ENCODE results near the gene SCAPER.

Gene SCAPER

GRCh38 chr15:76391309-76391708, 513.8 kb downstream of the SCAPER start:
- no peak overlapping the region for H3K27ac ChIP-seq (replicated peaks)
- H3K4me3 ChIP-seq (replicated peaks; ENCODE audit: insufficient read depth, low read length): no peak overlapping the region
- no peak for DNase-seq (ENCODE audit: low read depth in 1 of 2, low spot score in 1 of 2)
- TF ChIP-seq POLR2AphosphoS5 (IDR thresholded peaks at IDR 0.05; ENCODE audit: low read depth) (no peak), REST (IDR thresholded peaks at IDR 0.05; ENCODE audit: insufficient replicate concordance, low read depth) (no peak)
- H3K27me3 ChIP-seq (ENCODE audit: insufficient read depth, poor library complexity, severe bottlenecking): no peaks in the 10 kb centered on the region

- no peak overlapping the region for H3K27ac ChIP-seq (replicated peaks)
- no peaks in the 10 kb centered on the region for H3K27me3 ChIP-seq (ENCODE audit: insufficient read depth, poor library complexity, severe bottlenecking)
- DNase-seq (ENCODE audit: low read depth in 1 of 2, low spot score in 1 of 2): no peak
- no peak overlapping the region for H3K4me3 ChIP-seq (replicated peaks; ENCODE audit: insufficient read depth, low read length)
- TF ChIP-seq SPI1 (IDR thresholded peaks at IDR 0.05; ENCODE audit: borderline replicate concordance, low read depth): no peak
- TF ChIP-seq POLR2AphosphoS5 (IDR thresholded peaks at IDR 0.05; ENCODE audit: low read depth): no peak
- no peak for TF ChIP-seq CTCF (IDR thresholded peaks at IDR 0.05; ENCODE audit: insufficient read depth, low read length)
- TF ChIP-seq REST (IDR thresholded peaks at IDR 0.05; ENCODE audit: insufficient replicate concordance, low read depth): no peak
- TF ChIP-seq GABPA (IDR thresholded peaks at IDR 0.05; ENCODE audit: low read depth): no peak
Observed at GRCh38 chr15:76390571-76390970, 514.6 kb downstream of the SCAPER start.

- no peak for TF ChIP-seq SPI1 (IDR thresholded peaks at IDR 0.05; ENCODE audit: borderline replicate concordance, low read depth)
- no peak overlapping the region for H3K4me3 ChIP-seq (replicated peaks; ENCODE audit: insufficient read depth, low read length)
- DNase-seq (ENCODE audit: low read depth in 1 of 2, low spot score in 1 of 2): no peak
- H3K27me3 ChIP-seq (ENCODE audit: insufficient read depth, poor library complexity, severe bottlenecking): no peaks in the 10 kb centered on the region
- H3K27ac ChIP-seq (replicated peaks): no peak overlapping the region
Observed at GRCh38 chr15:76386926-76387325, 518.2 kb downstream of the SCAPER start.

- TF ChIP-seq POLR2AphosphoS5 (IDR thresholded peaks at IDR 0.05; ENCODE audit: low read depth) (no peak), REST (IDR thresholded peaks at IDR 0.05; ENCODE audit: insufficient replicate concordance, low read depth) (no peak), SPI1 (IDR thresholded peaks at IDR 0.05; ENCODE audit: borderline replicate concordance, low read depth) (no peak), CTCF (IDR thresholded peaks at IDR 0.05; ENCODE audit: insufficient read depth, low read length) (no peak), GABPA (IDR thresholded peaks at IDR 0.05; ENCODE audit: low read depth) (no peak)
- no peak for DNase-seq (ENCODE audit: low read depth in 1 of 2, low spot score in 1 of 2)
- Histone ChIP-seq H3K4me3 (replicated peaks; ENCODE audit: insufficient read depth, low read length) (no peak overlapping the region), H3K27ac (replicated peaks) (no peak overlapping the region), H3K27me3 (ENCODE audit: insufficient read depth, poor library complexity, severe bottlenecking) (no peaks in the 10 kb centered on the region)
Observed at GRCh38 chr15:76386178-76386577, 519.0 kb downstream of the SCAPER start.

Data from HL-60 (cell line).